Hepatocyte (in vitro differentiated cells): Measurements from ENCODE around the gene TRHDE.

ENCODE experiments used
- CTCF ChIP-seq: fragments of 200-600 bp; sonication (generic); IDR thresholded peaks from 2 replicates; pipeline ENCODE4 v1.5.1; 2016; ENCODE audit warnings: antibody characterized with exemption, mild to moderate bottlenecking; ENCODE audit not compliant: poor library complexity
- EZH2 ChIP-seq: fragments of 200-600 bp; sonication (generic); IDR thresholded peaks from 2 replicates; pipeline ENCODE4 v1.6.1; 2016; ENCODE audit warnings: antibody characterized with exemption, mild to moderate bottlenecking, borderline replicate concordance

- TF ChIP-seq CTCF (no peak), EZH2 (no peak)
These were observed 170.0 kb downstream of the TRHDE start for GRCh38 chr12:72442217-72442616.
